SK-N-SH treated with all-trans-retinoic acid at 6 μM for 48 hours (cell line): ENCODE results near the gene SCAPER.
A peak's percentile ranks its signal among the peaks of the same experiment; 100 is the strongest.
"Not testable (repeated sequence)": the region's sequence is repeated elsewhere in the genome, so short reads cannot be mapped to it uniquely, and the experiment has no call there.

Source experiments
- ATAC-seq: fragments of 200-7000 bp; cut with Tn5 transposase; 3 replicates; pipeline ENCODE4 v1.9.1; 2020; ENCODE audit warnings: mild to moderate bottlenecking, moderate library complexity
- ARNTL ChIP-seq: fragments of 450-650 bp; formaldehyde crosslinking; IDR thresholded peaks from 2 replicates; pipeline ENCODE4 v1.5.0; 2020; ENCODE audit warnings: low read depth, mild to moderate bottlenecking, moderate library complexity, borderline replicate concordance
- BACH2 ChIP-seq: fragments of 250-450 bp; sonication (Bioruptor Pico); IDR thresholded peaks from 2 replicates; pipeline ENCODE4 v1.9.0; 2021; ENCODE audit warnings: mild to moderate bottlenecking, borderline replicate concordance
- CREB5 ChIP-seq: fragments of 250-450 bp; sonication (Bioruptor Pico); IDR thresholded peaks from 2 replicates; pipeline ENCODE4 v1.5.1; 2020; ENCODE audit warnings: low read depth, mild to moderate bottlenecking, moderate library complexity
- CSDC2 ChIP-seq: fragments of 250-450 bp; sonication (Bioruptor Pico); IDR thresholded peaks from 2 replicates; pipeline ENCODE4 v1.5.0; 2020; ENCODE audit warnings: mild to moderate bottlenecking, moderate library complexity
- CSRNP3 ChIP-seq: fragments of 250-450 bp; sonication (Bioruptor Pico); IDR thresholded peaks from 2 replicates; pipeline ENCODE4 v1.5.1; 2021; ENCODE audit warnings: mild to moderate bottlenecking, moderate library complexity
- ESRRG ChIP-seq: fragments of 250-450 bp; sonication (Bioruptor Pico); IDR thresholded peaks from 2 replicates; pipeline ENCODE4 v1.6.1; 2021; ENCODE audit warnings: mild to moderate bottlenecking
- GLIS3 ChIP-seq: fragments of 250-450 bp; sonication (Bioruptor Pico); IDR thresholded peaks from 2 replicates; pipeline ENCODE4 v1.5.0; 2020; ENCODE audit warnings: mild to moderate bottlenecking, moderate library complexity
- ISL1 ChIP-seq: fragments of 250-450 bp; sonication (Bioruptor Pico); IDR thresholded peaks from 2 replicates; pipeline ENCODE4 v2.1.2; 2022; ENCODE audit warnings: mild to moderate bottlenecking, moderate library complexity
- OSR1 ChIP-seq: fragments of 250-450 bp; sonication (Bioruptor Pico); IDR thresholded peaks from 2 replicates; pipeline ENCODE4 v1.8.0; 2022; ENCODE audit warnings: moderate library complexity, mild to moderate bottlenecking, inconsistent platforms
- PATZ1 ChIP-seq: fragments of 250-450 bp; sonication (Bioruptor Pico); IDR thresholded peaks from 2 replicates; pipeline ENCODE4 v1.8.0; 2020; ENCODE audit warnings: mild to moderate bottlenecking, moderate library complexity, borderline replicate concordance
- POU6F1 ChIP-seq: fragments of 250-450 bp; sonication (Bioruptor Pico); IDR thresholded peaks from 2 replicates; pipeline ENCODE4 v1.8.0; 2021; ENCODE audit warnings: low read depth, mild to moderate bottlenecking, moderate library complexity, borderline replicate concordance
- RARB ChIP-seq: fragments of 250-450 bp; sonication (Bioruptor Pico); IDR thresholded peaks from 2 replicates; pipeline ENCODE4 v1.8.0; 2021; ENCODE audit warnings: mild to moderate bottlenecking, moderate library complexity
- SNAI2 ChIP-seq: fragments of 250-450 bp; sonication (Bioruptor Pico); IDR thresholded peaks from 2 replicates; pipeline ENCODE4 v1.5.0; 2020; ENCODE audit warnings: mild to moderate bottlenecking, moderate library complexity
- TCF4 ChIP-seq: fragments of 250-450 bp; sonication (Bioruptor Pico); IDR thresholded peaks from 2 replicates; pipeline ENCODE4 v1.8.0; 2021; ENCODE audit warnings: mild to moderate bottlenecking, moderate library complexity, borderline replicate concordance
- TOX ChIP-seq: fragments of 250-450 bp; sonication (Bioruptor Pico); IDR thresholded peaks from 2 replicates; pipeline ENCODE4 v1.8.0; 2021; ENCODE audit warnings: mild to moderate bottlenecking, moderate library complexity, borderline replicate concordance
- ZC3H10 ChIP-seq: fragments of 250-450 bp; sonication (Bioruptor Pico); IDR thresholded peaks from 2 replicates; pipeline ENCODE4 v1.5.1; 2021; ENCODE audit warnings: mild to moderate bottlenecking, moderate library complexity
- ZFP3 ChIP-seq: fragments of 250-450 bp; sonication (Bioruptor Pico); IDR thresholded peaks from 2 replicates; pipeline ENCODE4 v1.5.0; 2020; ENCODE audit warnings: mild to moderate bottlenecking, moderate library complexity
- ZFP30 ChIP-seq: fragments of 450-650 bp; formaldehyde crosslinking; IDR thresholded peaks from 2 replicates; pipeline ENCODE4 v1.5.0; 2022; ENCODE audit warnings: mild to moderate bottlenecking, moderate library complexity
- ZNF565 ChIP-seq: fragments of 450-650 bp; formaldehyde crosslinking; conservative IDR thresholded peaks from 2 replicates; pipeline ENCODE4 v1.5.0; 2020; ENCODE audit warnings: low read depth, mild to moderate bottlenecking, moderate library complexity
- ZNF70 ChIP-seq: fragments of 450-650 bp; formaldehyde crosslinking; IDR thresholded peaks from 2 replicates; pipeline ENCODE4 v1.5.0; 2020; ENCODE audit warnings: mild to moderate bottlenecking, moderate library complexity
- ZNF8 ChIP-seq: fragments of 450-650 bp; formaldehyde crosslinking; IDR thresholded peaks from 2 replicates; pipeline ENCODE4 v1.5.0; 2020; ENCODE audit warnings: mild to moderate bottlenecking, moderate library complexity

Gene SCAPER

GRCh38 chr15:76439542-76439941 is 465.6 kb downstream of the SCAPER start:
- TF ChIP-seq ZNF565 (CRISPR knock-in tag) (no peak), CREB5 (CRISPR knock-in tag) (no peak), PATZ1 (CRISPR knock-in tag) (no peak), POU6F1 (CRISPR knock-in tag) (no peak), ZFP30 (CRISPR knock-in tag) (no peak), ISL1 (no peak), ZNF70 (CRISPR knock-in tag) (no peak), ZC3H10 (CRISPR knock-in tag) (no peak), RARB (CRISPR knock-in tag) (no peak), ZFP3 (no peak), ESRRG (CRISPR knock-in tag) (no peak)
- ATAC-seq = no peak

- TF ChIP-seq ZNF565 (CRISPR knock-in tag) = no peak
- no peak for TF ChIP-seq TCF4 (CRISPR knock-in tag)
- TF ChIP-seq SNAI2 (CRISPR knock-in tag) = no peak
- TF ChIP-seq PATZ1 (CRISPR knock-in tag) = no peak
- TF ChIP-seq RARB (CRISPR knock-in tag) = no peak
- no peak for TF ChIP-seq BACH2
- no peak for TF ChIP-seq ZFP3
- TF ChIP-seq CSRNP3 (CRISPR knock-in tag) = no peak
- TF ChIP-seq ZFP30 (CRISPR knock-in tag) = no peak
- no peak for TF ChIP-seq OSR1 (CRISPR knock-in tag)
- no peak for TF ChIP-seq ZC3H10 (CRISPR knock-in tag)
Observed at GRCh38 chr15:76433798-76434400, 471.2 kb downstream of the SCAPER start.

GRCh38 chr15:76433036-76433435 is 472.1 kb downstream of the SCAPER start:
- not testable (repeated sequence) for ATAC-seq

More at GRCh38 chr15:76433798-76434400, 471.2 kb downstream of the SCAPER start:
- ATAC-seq = peak; percentile 61; the same call in 2 of the 3 replicates

- ATAC-seq = no peak
Observed at GRCh38 chr15:76432604-76433003, 472.5 kb downstream of the SCAPER start.

More at GRCh38 chr15:76432604-76433003, 472.5 kb downstream of the SCAPER start:
- TF ChIP-seq CREB5 (CRISPR knock-in tag) (no peak), ZNF8 (CRISPR knock-in tag) (no peak), ZNF565 (CRISPR knock-in tag) (no peak), TOX (CRISPR knock-in tag) (no peak), TCF4 (CRISPR knock-in tag) (no peak), OSR1 (CRISPR knock-in tag) (no peak), ARNTL (CRISPR knock-in tag) (no peak), CSRNP3 (CRISPR knock-in tag) (no peak), GLIS3 (CRISPR knock-in tag) (no peak), ZC3H10 (CRISPR knock-in tag) (no peak), ESRRG (CRISPR knock-in tag) (no peak), CSDC2 (CRISPR knock-in tag) (no peak), POU6F1 (CRISPR knock-in tag) (no peak), ZFP30 (CRISPR knock-in tag) (no peak), ISL1 (no peak), BACH2 (no peak), SNAI2 (CRISPR knock-in tag) (no peak), ZFP3 (no peak), RARB (CRISPR knock-in tag) (no peak), ZNF70 (CRISPR knock-in tag) (no peak)
- TF ChIP-seq, all 23 proteins: peak for 0
